G401 (cell line): ENCODE data around the gene P2RY2. TPM values are rescaled to one million over a fixed set of nuclear protein-coding genes. Genes with fewer than 3 reads are reported as not detected.
"Not testable (repeated sequence)": the region's sequence is repeated elsewhere in the genome, so short reads cannot be mapped to it uniquely, and the experiment has no call there.

Source experiments
- DNase-seq: peaks from one replicate; pipeline ENCODE4 v3.0.0-alpha.2; 2015; ENCODE audit warnings: low spot score
- in situ Hi-C: cut with HindIII; loops from 2 replicates; pipeline ENCODE4 v1.10.0; 2016; ENCODE audit warnings: low sequenced_read_pairs, mixed read lengths
- total RNA-seq: library from RNA; depleted of rRNA; stranded (reverse); fragments of >200 nt; shearing (Covaris generic); gene quantifications from 2 replicates; pipeline ENCODE4 v1.2.3, GENCODE V29; 2014

The P2RY2 gene
- total RNA-seq, 1 experiment from 2014 or later = not detected

GRCh38 chr11:73223998-73224730, 6.1 kb downstream of the P2RY2 start:
- in situ Hi-C loops = no loop called here
- DNase-seq = no peak

- in situ Hi-C loops = no loop called here
- DNase-seq = no peak
Measured at GRCh38 chr11:73225001-73225686, 7.1 kb downstream of the P2RY2 start.

GRCh38 chr11:73225851-73226250, 7.8 kb downstream of the P2RY2 start:
- in situ Hi-C loops = no loop called here
- DNase-seq = no peak

- in situ Hi-C loops = no loop called here
- DNase-seq = no peak
Measured at GRCh38 chr11:73226297-73227006, 8.4 kb downstream of the P2RY2 start.

GRCh38 chr11:73227571-73228211, 9.6 kb downstream of the P2RY2 start:
- in situ Hi-C loops = no loop called here
- no peak for DNase-seq

GRCh38 chr11:73228268-73229134, 10.4 kb downstream of the P2RY2 start:
- in situ Hi-C loops = no loop called here
- no peak for DNase-seq

- no peak for DNase-seq
- in situ Hi-C loops = no loop called here
Measured at GRCh38 chr11:73229321-73229895, 11.3 kb downstream of the P2RY2 start.

- DNase-seq = no peak
- in situ Hi-C loops = no loop called here
Measured at GRCh38 chr11:73229896-73230875, 12.1 kb downstream of the P2RY2 start.

GRCh38 chr11:73230931-73231330, 12.8 kb downstream of the P2RY2 start:
- in situ Hi-C loops = no loop called here
- no peak for DNase-seq

GRCh38 chr11:73232487-73232886, 14.4 kb downstream of the P2RY2 start:
- in situ Hi-C loops, DNase-seq: not testable (repeated sequence)

GRCh38 chr11:73233211-73233610, 15.1 kb downstream of the P2RY2 start:
- in situ Hi-C loops = no loop called here
- no peak for DNase-seq

- in situ Hi-C loops = no loop called here
- DNase-seq = no peak
Measured at GRCh38 chr11:73233692-73234470, 15.8 kb downstream of the P2RY2 start.

- in situ Hi-C loops = no loop called here
- no peak for DNase-seq
Measured at GRCh38 chr11:73234471-73235181, 16.5 kb downstream of the P2RY2 start.

- DNase-seq = no peak
- in situ Hi-C loops = no loop called here
Measured at GRCh38 chr11:73235236-73235786, 17.2 kb downstream of the P2RY2 start.

- no peak for DNase-seq
- in situ Hi-C loops = no loop called here
Measured at GRCh38 chr11:73236205-73236765, 18.2 kb downstream of the P2RY2 start.
